Ascending aorta (tissue), 2 donors: Measurements from ENCODE around the gene GRB14. TPM values are rescaled to one million over a fixed set of nuclear protein-coding genes. Genes with fewer than 3 reads are reported as not detected.

Source experiments
- DNase-seq, 2 donors: peaks; one replicate each; pipeline ENCODE4 v3.0.0-alpha.2; 2019; ENCODE audit warnings: low spot score in 2 of 2
- H3K27ac ChIP-seq, 2 donors: fragments of 200-600 bp; sonication (generic); one replicate each; pipeline ENCODE4 v1.5.1; 2016 to 2017; ENCODE audit warnings: mild to moderate bottlenecking in 1 of 2
- H3K27me3 ChIP-seq: fragments of 200-600 bp; sonication (generic); one replicate; pipeline ENCODE4 v1.5.1; 2017
- H3K36me3 ChIP-seq, 2 donors: fragments of 200-600 bp; sonication (generic); one replicate each; pipeline ENCODE4 v1.5.1; 2016
- H3K4me1 ChIP-seq, 2 donors: fragments of 200-600 bp; sonication (generic); one replicate each; pipeline ENCODE4 v1.5.1; 2016 to 2017; ENCODE audit warnings: mild to moderate bottlenecking in 1 of 2
- H3K4me3 ChIP-seq, 2 donors: fragments of 200-600 bp; sonication (generic); one replicate each; pipeline ENCODE4 v1.5.1; 2016 to 2017; ENCODE audit warnings: mild to moderate bottlenecking in 1 of 2
- H3K9me3 ChIP-seq, 2 donors: fragments of 200-600 bp; sonication (generic); one replicate each; pipeline ENCODE4 v1.5.1; 2016
- CTCF ChIP-seq, 3 experiments: fragments of 200-600 bp in 2 of 3; fragments of 450-650 bp in 1 of 3; sonication (generic) in 2 of 3; IDR thresholded peaks; one replicate each; pipeline ENCODE4 v1.5.1; 2016 to 2019; ENCODE audit warnings: antibody characterized with exemption in 3 of 3, mild to moderate bottlenecking in 1 of 3, moderate library complexity in 1 of 3
- intact Hi-C: fragments of 100-400 bp; cut with DNase I; formaldehyde crosslinking; loops from one replicate; pipeline ENCODE4 v1.15.1; 2023
- total RNA-seq: library from RNA; depleted of rRNA; stranded (reverse); fragments of >200 nt; gene quantifications from one replicate; pipeline ENCODE4 v1.1.0, GENCODE V29; 2016

Gene GRB14
- total RNA-seq, 1 donor from 2014 or later: 1.1 TPM

GRCh38 chr2:164613321-164613982 lies 7.8 kb downstream of the GRB14 start:
- intact Hi-C loops: no loop called here
- Histone ChIP-seq H3K4me3 (no peak overlapping the region), H3K4me1 (no peaks in the 10 kb centered on the region), H3K36me3 (no peaks in the 10 kb centered on the region), H3K9me3 (no peaks in the 10 kb centered on the region), H3K27ac (no peak overlapping the region), H3K27me3 (no peaks in the 10 kb centered on the region)
- TF ChIP-seq CTCF (IDR thresholded peaks at IDR 0.05): no peak
- no peak for DNase-seq

- no peak for DNase-seq
- Histone ChIP-seq H3K36me3 (no peaks in the 10 kb centered on the region), H3K27ac (no peak overlapping the region), H3K9me3 (no peaks in the 10 kb centered on the region), H3K4me1 (no peaks in the 10 kb centered on the region), H3K27me3 (no peaks in the 10 kb centered on the region), H3K4me3 (no peak overlapping the region)
- intact Hi-C loops: no loop called here
- no peak for TF ChIP-seq CTCF (IDR thresholded peaks at IDR 0.05)
Measured at GRCh38 chr2:164609790-164610189, 11.5 kb downstream of the GRB14 start.

GRCh38 chr2:164606557-164606956 lies 14.7 kb downstream of the GRB14 start:
- no peaks in the 10 kb centered on the region for H3K9me3 ChIP-seq
- no peak overlapping the region for H3K4me3 ChIP-seq
- intact Hi-C loops: no loop called here
- no peak overlapping the region for H3K27ac ChIP-seq
- no peaks in the 10 kb centered on the region for H3K4me1 ChIP-seq
- no peaks in the 10 kb centered on the region for H3K27me3 ChIP-seq
- TF ChIP-seq CTCF (IDR thresholded peaks at IDR 0.05): no peak
- no peaks in the 10 kb centered on the region for H3K36me3 ChIP-seq
- DNase-seq: no peak

- Histone ChIP-seq H3K27me3 (no peaks in the 10 kb centered on the region), H3K4me1 (no peaks in the 10 kb centered on the region), H3K9me3 (no peaks in the 10 kb centered on the region), H3K36me3 (no peaks in the 10 kb centered on the region), H3K4me3 (no peak overlapping the region), H3K27ac (no peak overlapping the region)
- no peak for TF ChIP-seq CTCF (IDR thresholded peaks at IDR 0.05)
- DNase-seq: no peak
- intact Hi-C loops: no loop called here
Measured at GRCh38 chr2:164605295-164605694, 16.0 kb downstream of the GRB14 start.

- Histone ChIP-seq H3K9me3 (no peaks in the 10 kb centered on the region), H3K27me3 (no peaks in the 10 kb centered on the region), H3K36me3 (no peaks in the 10 kb centered on the region), H3K4me3 (no peak overlapping the region), H3K4me1 (no peaks in the 10 kb centered on the region), H3K27ac (no peak overlapping the region)
- TF ChIP-seq CTCF (IDR thresholded peaks at IDR 0.05): no peak
- DNase-seq: no peak
- intact Hi-C loops: no loop called here
Measured at GRCh38 chr2:164600763-164601162, 20.5 kb downstream of the GRB14 start.
